Neural progenitor cell (in vitro differentiated cells): ENCODE results near the gene PCDH9.

Experiments used
- EZH2 ChIP-seq: fragments of 200-600 bp; sonication (generic); IDR thresholded peaks from 2 replicates; pipeline ENCODE4 v1.6.1; 2017; ENCODE audit warnings: antibody characterized with exemption, mild to moderate bottlenecking, moderate library complexity
- EZH2phosphoT487 ChIP-seq: fragments of 200-600 bp; sonication (generic); IDR thresholded peaks from 2 replicates; pipeline ENCODE4 v1.6.1; 2017; ENCODE audit warnings: antibody characterized with exemption
- TF ChIP-seq, protein P1 (sequence below): fragments of 200-600 bp; sonication (generic); IDR thresholded peaks from 2 replicates; pipeline ENCODE4 v1.5.1; 2017; ENCODE audit warnings: antibody characterized with exemption, mild to moderate bottlenecking

DNA sequence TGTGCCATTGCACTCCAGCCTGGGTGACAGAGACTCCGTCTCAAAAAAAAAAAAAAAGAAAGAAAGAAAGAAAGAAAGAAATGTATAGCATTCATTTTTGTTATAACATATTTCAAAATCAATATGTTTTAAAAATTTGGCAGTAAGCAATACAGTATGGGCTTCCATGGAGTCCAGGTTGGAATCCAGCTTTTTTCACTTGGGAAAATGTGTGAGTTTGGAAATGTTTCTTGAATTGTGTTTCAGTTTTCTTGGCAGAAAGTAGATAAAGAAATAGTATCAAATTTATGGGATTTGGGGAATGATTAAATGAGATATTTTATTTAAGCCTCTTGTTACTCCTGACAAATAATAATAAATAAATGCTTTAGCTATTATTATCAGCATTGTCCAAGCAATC, 225.6 kb downstream of the PCDH9 start:
- TF ChIP-seq, protein P1, sequence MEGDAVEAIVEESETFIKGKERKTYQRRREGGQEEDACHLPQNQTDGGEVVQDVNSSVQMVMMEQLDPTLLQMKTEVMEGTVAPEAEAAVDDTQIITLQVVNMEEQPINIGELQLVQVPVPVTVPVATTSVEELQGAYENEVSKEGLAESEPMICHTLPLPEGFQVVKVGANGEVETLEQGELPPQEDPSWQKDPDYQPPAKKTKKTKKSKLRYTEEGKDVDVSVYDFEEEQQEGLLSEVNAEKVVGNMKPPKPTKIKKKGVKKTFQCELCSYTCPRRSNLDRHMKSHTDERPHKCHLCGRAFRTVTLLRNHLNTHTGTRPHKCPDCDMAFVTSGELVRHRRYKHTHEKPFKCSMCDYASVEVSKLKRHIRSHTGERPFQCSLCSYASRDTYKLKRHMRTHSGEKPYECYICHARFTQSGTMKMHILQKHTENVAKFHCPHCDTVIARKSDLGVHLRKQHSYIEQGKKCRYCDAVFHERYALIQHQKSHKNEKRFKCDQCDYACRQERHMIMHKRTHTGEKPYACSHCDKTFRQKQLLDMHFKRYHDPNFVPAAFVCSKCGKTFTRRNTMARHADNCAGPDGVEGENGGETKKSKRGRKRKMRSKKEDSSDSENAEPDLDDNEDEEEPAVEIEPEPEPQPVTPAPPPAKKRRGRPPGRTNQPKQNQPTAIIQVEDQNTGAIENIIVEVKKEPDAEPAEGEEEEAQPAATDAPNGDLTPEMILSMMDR: no peak
- no peak for TF ChIP-seq EZH2
- no peak for TF ChIP-seq EZH2phosphoT487
